BLaER1 treated with 17β-estradiol and CSF1 and Interleukin-3, amounts not matched to agents 10 nM and 100 nM (cell line): ENCODE results near the gene ENDOU.

ENCODE experiments used
- H3K27ac ChIP-seq, 11 experiments: shearing (Covaris generic); formaldehyde crosslinking; 2 replicates each; pipeline ENCODE4 v1.8.1; 2022
- H3K27me3 ChIP-seq, 11 experiments: shearing (Covaris generic); formaldehyde crosslinking; 2 replicates each; pipeline ENCODE4 v1.8.1; 2022
- H3K36me3 ChIP-seq, 11 experiments: shearing (Covaris generic); formaldehyde crosslinking; 2 replicates each; pipeline ENCODE4 v1.8.1; 2022
- H3K4me1 ChIP-seq, 10 experiments: shearing (Covaris generic); formaldehyde crosslinking; 2 replicates each; pipeline ENCODE4 v1.8.1; 2022
- H3K4me2 ChIP-seq, 11 experiments: shearing (Covaris generic); formaldehyde crosslinking; 2 replicates each; pipeline ENCODE4 v1.8.1; 2022
- H3K4me3 ChIP-seq, 10 experiments: shearing (Covaris generic); formaldehyde crosslinking; 2 replicates each; pipeline ENCODE4 v1.8.1; 2022
- H3K9ac ChIP-seq, 11 experiments: shearing (Covaris generic); formaldehyde crosslinking; 2 replicates each; pipeline ENCODE4 v1.8.1; 2022
- H3K9me3 ChIP-seq, 11 experiments: shearing (Covaris generic); formaldehyde crosslinking; replicated peaks in 1 of 11; 2 replicates each; pipeline ENCODE4 v1.8.1; 2022
- H4K20me1 ChIP-seq, 11 experiments: shearing (Covaris generic); formaldehyde crosslinking; 2 replicates each; pipeline ENCODE4 v1.8.1; 2022
- Cebpa-rat ChIP-seq, 11 experiments: shearing (Covaris generic); IDR thresholded peaks; 2 replicates each; pipeline ENCODE4 v1.8.1; 2022

Gene ENDOU

GRCh38 chr12:47758834-47759690, 33.8 kb upstream of the ENDOU start, which contains the start of gene RAPGEF3:
Gene RAPGEF3 (minus strand): TSS chr12:47758880. CDS start chr12:47758556, 324 bp downstream.
- Histone ChIP-seq H3K36me3 (no peaks in the 10 kb centered on the region), H3K4me3 (peak within 1 kb of the TSS; percentile 54 to 73 (median 62)), H3K4me1 (peaks cover 65 to 93% (median 86%) of the 10 kb centered on the region in 10 experiments), H3K9ac (peak within 1 kb of the TSS; percentile 66 to 83 (median 77)), H3K27ac (peak within 1 kb of the TSS; percentile 66 to 88 (median 80); a peak in 21 of 22 replicates), H4K20me1 (no peaks in the 10 kb centered on the region), H3K27me3 (no peaks in the 10 kb centered on the region), H3K9me3 (no peaks in the 10 kb centered on the region), H3K4me2 (peak within 1 kb of the TSS; percentile 94 to 100 (median 97))
- no peak for TF ChIP-seq Cebpa-rat (IDR thresholded peaks at IDR 0.05)

- H3K27ac ChIP-seq: peak overlapping the region; percentile 66 to 88 (median 80); a peak in 21 of 22 replicates
- H3K4me3 ChIP-seq: peak overlapping the region; percentile 54 to 73 (median 62)
- H3K9me3 ChIP-seq: no peaks in the 10 kb centered on the region
- peak overlapping the region; percentile 94 to 100 (median 97) for H3K4me2 ChIP-seq
- no peaks in the 10 kb centered on the region for H4K20me1 ChIP-seq
- no peak for TF ChIP-seq Cebpa-rat (IDR thresholded peaks at IDR 0.05)
- H3K27me3 ChIP-seq: no peaks in the 10 kb centered on the region
- H3K9ac ChIP-seq: peak overlapping the region; percentile 66 to 83 (median 77)
- H3K4me1 ChIP-seq: peaks cover 65 to 93% (median 86%) of the 10 kb centered on the region in 10 experiments
- no peaks in the 10 kb centered on the region for H3K36me3 ChIP-seq
Measured at GRCh38 chr12:47758584-47758833, 33.2 kb upstream of the ENDOU start.

- Histone ChIP-seq H3K36me3 (no peaks in the 10 kb centered on the region), H3K4me3 (peak overlapping the region; percentile 54 to 73 (median 62)), H3K9me3 (no peaks in the 10 kb centered on the region), H3K9ac (peak overlapping the region; percentile 66 to 83 (median 77); a peak in 21 of 22 replicates), H3K4me1 (peaks cover 65 to 93% (median 86%) of the 10 kb centered on the region in 10 experiments), H3K4me2 (peak overlapping the region; percentile 94 to 100 (median 97)), H4K20me1 (no peaks in the 10 kb centered on the region), H3K27ac (peak overlapping the region in 10 of 11 experiments; percentile 73 to 88 (median 80); a peak in 20 of 22 replicates), H3K27me3 (no peaks in the 10 kb centered on the region)
- no peak for TF ChIP-seq Cebpa-rat (IDR thresholded peaks at IDR 0.05)
Measured at GRCh38 chr12:47757840-47758583, 32.7 kb upstream of the ENDOU start.

GRCh38 chr12:47757364-47757839, 32.1 kb upstream of the ENDOU start:
- Histone ChIP-seq H3K4me1 (peaks cover 65 to 93% (median 86%) of the 10 kb centered on the region in 10 experiments), H3K36me3 (no peaks in the 10 kb centered on the region)

GRCh38 chr12:47755655-47756562, 30.6 kb upstream of the ENDOU start:
- Histone ChIP-seq H3K4me2 (peak overlapping the region; percentile 94 to 100 (median 97)), H3K27ac (peak overlapping the region in 8 of 11 experiments; percentile 7 to 88 (median 31); a peak in 14 of 22 replicates), H3K27me3 (no peaks in the 10 kb centered on the region), H3K9ac (peak overlapping the region in 3 of 11 experiments; percentile 13 to 26 (median 20); a peak in 2 of 22 replicates), H3K9me3 (no peaks in the 10 kb centered on the region), H3K36me3 (no peaks in the 10 kb centered on the region), H3K4me3 (peak overlapping the region in 1 of 10 experiments; percentile 0; a peak in 2 of 20 replicates), H3K4me1 (peaks cover 70 to 97% (median 97%) of the 10 kb centered on the region in 10 experiments), H4K20me1 (no peaks in the 10 kb centered on the region)
- TF ChIP-seq Cebpa-rat (IDR thresholded peaks at IDR 0.05): no peak

More at GRCh38 chr12:47757364-47757839, 32.1 kb upstream of the ENDOU start:
- no peak for TF ChIP-seq Cebpa-rat (IDR thresholded peaks at IDR 0.05)
- Histone ChIP-seq H3K27me3 (no peaks in the 10 kb centered on the region), H3K27ac (peak overlapping the region in 6 of 11 experiments; percentile 79 to 88 (median 81); a peak in 6 of 22 replicates), H3K9me3 (no peaks in the 10 kb centered on the region), H3K9ac (peak overlapping the region in 9 of 11 experiments; percentile 11 to 81 (median 76); a peak in 8 of 22 replicates), H3K4me3 (peak overlapping the region in 8 of 10 experiments; percentile 54 to 73 (median 62); a peak in 13 of 20 replicates), H3K4me2 (peak overlapping the region; percentile 94 to 100 (median 97)), H4K20me1 (no peaks in the 10 kb centered on the region)

- H3K9me3 ChIP-seq: no peaks in the 10 kb centered on the region
- H3K9ac ChIP-seq: peak overlapping the region in 1 of 11 experiments; percentile 20; a peak in 1 of 22 replicates
- H3K27me3 ChIP-seq: no peaks in the 10 kb centered on the region
- H3K4me2 ChIP-seq: peak overlapping the region; percentile 94 to 100 (median 97)
- no peak overlapping the region for H3K4me3 ChIP-seq
- H3K27ac ChIP-seq: peak overlapping the region in 5 of 11 experiments; percentile 6 to 81 (median 46); a peak in 6 of 22 replicates
- no peak for TF ChIP-seq Cebpa-rat (IDR thresholded peaks at IDR 0.05)
- no peaks in the 10 kb centered on the region for H3K36me3 ChIP-seq
- H3K4me1 ChIP-seq: peaks cover 76 to 98% (median 97%) of the 10 kb centered on the region in 10 experiments
- H4K20me1 ChIP-seq: no peaks in the 10 kb centered on the region; a peak in 1 of 22 replicates
Measured at GRCh38 chr12:47754881-47755280, 29.6 kb upstream of the ENDOU start.

- Histone ChIP-seq H3K4me2 (peak overlapping the region; percentile 94 to 100 (median 97)), H4K20me1 (no peaks in the 10 kb centered on the region; a peak in 1 of 22 replicates), H3K36me3 (no peaks in the 10 kb centered on the region), H3K9me3 (no peaks in the 10 kb centered on the region), H3K27me3 (no peaks in the 10 kb centered on the region), H3K4me3 (peak overlapping the region in 7 of 10 experiments; percentile 3 to 47 (median 32); a peak in 7 of 20 replicates), H3K27ac (peak overlapping the region in 9 of 11 experiments; percentile 24 to 81 (median 67); a peak in 13 of 22 replicates), H3K4me1 (peaks cover 69 to 98% (median 95%) of the 10 kb centered on the region in 10 experiments), H3K9ac (peak overlapping the region in 5 of 11 experiments; percentile 33 to 63 (median 46); a peak in 6 of 22 replicates)
- no peak for TF ChIP-seq Cebpa-rat (IDR thresholded peaks at IDR 0.05)
Measured at GRCh38 chr12:47754126-47754525, 28.8 kb upstream of the ENDOU start.
